GM11168 (cell line): ENCODE results near the gene KCNMB3.
"Not testable (repeated sequence)": the region's sequence is repeated elsewhere in the genome, so short reads cannot be mapped to it uniquely, and the experiment has no call there.

ENCODE experiments used
- in situ Hi-C: fragments of 300-500 bp; cut with MboI; formaldehyde crosslinking; loops from one replicate; pipeline ENCODE4 v1.12.0; 2022; ENCODE audit warnings: low sequenced_read_pairs; ENCODE audit not compliant: unreplicated experiment

Gene KCNMB3, protein sequence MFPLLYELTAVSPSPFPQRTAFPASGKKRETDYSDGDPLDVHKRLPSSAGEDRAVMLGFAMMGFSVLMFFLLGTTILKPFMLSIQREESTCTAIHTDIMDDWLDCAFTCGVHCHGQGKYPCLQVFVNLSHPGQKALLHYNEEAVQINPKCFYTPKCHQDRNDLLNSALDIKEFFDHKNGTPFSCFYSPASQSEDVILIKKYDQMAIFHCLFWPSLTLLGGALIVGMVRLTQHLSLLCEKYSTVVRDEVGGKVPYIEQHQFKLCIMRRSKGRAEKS

GRCh38 chr3:179250803-179251476 is at the start of gene KCNMB3:
Gene KCNMB3, minus strand, starts transcription at chr3:179251114. Its CDS starts 124 bp downstream, at chr3:179250990.
- in situ Hi-C loops: no loop called here

DNA sequence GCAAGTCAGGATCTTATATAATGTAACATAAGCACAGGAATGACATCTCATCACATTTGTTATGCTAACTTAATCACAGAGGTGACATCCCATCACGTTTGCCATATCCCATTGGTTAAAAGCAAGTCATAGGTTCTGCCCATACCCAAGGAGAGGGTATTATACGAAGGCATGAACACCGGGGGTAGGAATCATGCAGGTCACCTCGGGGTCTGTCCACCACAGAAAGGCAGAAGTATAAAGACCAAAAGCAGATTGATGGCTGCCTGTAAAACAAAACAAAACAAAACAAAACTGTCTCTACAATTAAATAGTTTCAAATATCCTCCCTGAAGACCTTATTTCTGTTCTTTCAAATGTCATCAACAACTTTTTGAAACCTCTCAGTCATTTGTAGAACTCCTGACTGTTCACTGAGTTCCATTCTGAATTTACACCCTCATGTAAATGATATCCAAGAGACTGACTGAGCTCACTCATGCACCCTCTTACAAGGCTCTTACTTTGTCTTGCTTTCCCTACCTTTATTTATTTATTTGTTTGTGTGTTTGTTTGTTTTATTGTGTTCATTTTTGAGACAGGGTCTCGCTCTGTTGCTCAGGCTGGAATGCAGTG is 49.2 kb upstream of the KCNMB3 start:
- in situ Hi-C loops: no loop called here

GRCh38 chr3:179299316-179299715 is 48.4 kb upstream of the KCNMB3 start:
- in situ Hi-C loops: no loop called here

- in situ Hi-C loops: no loop called here
These were observed 47.2 kb upstream of the KCNMB3 start for GRCh38 chr3:179297971-179298725.

- in situ Hi-C loops: no loop called here
These were observed 41.5 kb upstream of the KCNMB3 start for GRCh38 chr3:179292450-179292849.

DNA sequence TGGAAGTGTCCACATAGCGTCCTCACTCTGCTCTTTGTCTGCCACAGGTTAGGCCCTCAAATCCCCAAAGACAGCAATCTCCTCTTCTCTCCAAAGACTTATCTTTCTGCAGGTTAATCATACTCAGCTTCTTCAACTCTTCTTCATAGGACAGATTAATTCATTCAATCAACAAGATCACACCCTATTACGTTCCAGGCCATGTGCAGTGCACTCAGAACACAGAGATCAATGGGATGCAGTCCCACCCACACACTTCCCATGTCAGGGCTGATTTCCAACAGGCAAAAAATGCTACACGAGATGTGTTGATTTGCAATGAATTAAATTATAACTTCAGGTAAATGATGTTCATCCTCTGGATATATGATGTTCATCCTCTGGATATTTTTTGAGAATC is 38.4 kb upstream of the KCNMB3 start:
- in situ Hi-C loops: no loop called here

- in situ Hi-C loops: no loop called here
These were observed 37.9 kb upstream of the KCNMB3 start for GRCh38 chr3:179288845-179289244.

- in situ Hi-C loops: no loop called here
These were observed 35.4 kb upstream of the KCNMB3 start for GRCh38 chr3:179286331-179286730.

GRCh38 chr3:179281825-179282224 is 30.9 kb upstream of the KCNMB3 start:
- in situ Hi-C loops: no loop called here

GRCh38 chr3:179279837-179280236 is 28.9 kb upstream of the KCNMB3 start:
- in situ Hi-C loops: no loop called here

DNA sequence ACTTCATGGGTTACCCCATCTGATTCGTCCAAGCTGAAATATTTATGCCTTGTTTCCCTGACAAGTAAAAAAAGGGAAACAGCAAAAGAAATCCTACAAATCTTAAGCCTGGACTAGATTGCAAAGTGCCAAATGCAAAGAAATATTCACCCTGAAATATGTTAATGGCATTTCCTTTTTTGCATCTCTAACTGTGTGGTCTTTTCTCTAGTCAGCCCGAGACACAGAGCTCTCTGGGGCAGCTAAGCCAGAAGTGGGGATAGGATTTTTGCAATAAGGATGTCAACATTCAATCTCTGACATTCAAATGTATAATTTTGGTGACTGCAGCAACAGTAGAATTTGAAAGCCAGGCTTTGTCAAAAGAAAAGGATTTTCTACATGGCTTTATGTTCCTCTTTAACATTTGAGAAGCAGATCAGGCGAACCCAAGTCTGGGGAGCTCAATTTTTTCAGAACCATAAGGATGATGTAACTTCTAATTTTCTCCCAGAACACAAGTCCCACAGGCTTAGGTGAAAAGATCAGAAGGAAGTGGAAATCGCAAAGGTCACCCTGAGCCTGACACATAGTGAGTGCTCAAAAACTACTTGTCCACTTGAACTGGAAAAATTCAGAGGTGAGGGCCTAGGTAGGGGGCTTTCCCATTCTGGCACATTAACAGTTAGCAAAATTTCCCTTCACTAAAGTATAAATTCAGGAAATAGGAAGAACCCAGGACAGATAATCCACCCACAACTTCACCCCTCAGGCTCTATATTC is 28.2 kb upstream of the KCNMB3 start:
- in situ Hi-C loops: no loop called here

GRCh38 chr3:179278151-179278550 is 27.2 kb upstream of the KCNMB3 start:
- in situ Hi-C loops: no loop called here

DNA sequence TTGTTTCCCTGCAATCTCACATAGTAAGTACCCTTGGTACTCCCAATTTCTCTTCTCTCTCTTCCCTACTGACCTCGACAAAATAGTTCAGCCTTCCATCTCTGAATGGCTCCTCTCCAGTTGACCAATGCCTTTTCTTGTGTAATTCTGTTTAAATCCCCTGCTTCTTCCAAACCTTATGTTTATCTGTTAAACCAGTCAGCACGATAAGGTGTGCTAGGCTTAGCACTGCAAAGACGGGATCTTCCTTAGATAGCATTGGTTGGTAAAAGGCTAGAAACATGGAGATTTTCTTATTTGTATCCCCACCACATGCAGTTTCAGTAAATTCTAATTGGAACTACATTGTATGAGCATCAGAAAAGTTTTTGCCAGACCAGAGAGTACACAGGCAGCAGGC is 25.8 kb upstream of the KCNMB3 start:
- in situ Hi-C loops: no loop called here

GRCh38 chr3:179276001-179276400 is 25.1 kb upstream of the KCNMB3 start:
- in situ Hi-C loops: no loop called here

- in situ Hi-C loops: not testable (repeated sequence)
These were observed 23.5 kb upstream of the KCNMB3 start for GRCh38 chr3:179274434-179274833.

- in situ Hi-C loops: no loop called here
These were observed 21.5 kb upstream of the KCNMB3 start for GRCh38 chr3:179272385-179272784.

- in situ Hi-C loops: no loop called here
These were observed 18.3 kb upstream of the KCNMB3 start for GRCh38 chr3:179269152-179269707.

DNA sequence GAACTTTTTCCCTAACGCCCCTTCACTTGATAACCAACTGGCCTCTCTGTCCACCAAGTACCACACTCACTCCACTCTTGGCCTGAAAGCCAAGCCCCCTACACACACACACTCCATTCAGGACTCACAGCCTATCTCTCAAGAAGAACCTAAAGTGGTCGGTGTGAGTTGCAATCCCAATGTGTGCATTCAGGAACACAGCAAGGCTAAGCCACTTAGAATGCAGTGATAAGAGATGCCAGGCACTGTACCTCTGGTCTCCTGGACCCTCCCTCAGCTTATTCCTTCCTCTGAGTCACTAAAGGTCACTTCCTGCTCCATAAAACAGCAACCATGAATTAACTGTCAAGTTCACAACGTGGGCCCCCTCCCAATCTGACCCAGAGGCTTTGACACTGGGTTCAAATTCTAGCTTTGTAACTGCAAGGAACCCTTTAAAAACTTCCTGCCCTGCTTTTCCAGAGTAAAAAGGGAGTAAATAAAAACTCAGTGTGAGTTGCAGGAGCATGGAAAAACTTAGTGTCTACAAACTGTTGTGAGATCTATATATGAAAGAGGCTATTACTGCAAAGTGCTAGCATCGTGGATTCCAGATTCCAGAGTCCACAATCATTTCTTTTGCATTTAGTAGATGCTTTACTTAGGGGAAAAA is 17.6 kb upstream of the KCNMB3 start:
- in situ Hi-C loops: no loop called here

DNA sequence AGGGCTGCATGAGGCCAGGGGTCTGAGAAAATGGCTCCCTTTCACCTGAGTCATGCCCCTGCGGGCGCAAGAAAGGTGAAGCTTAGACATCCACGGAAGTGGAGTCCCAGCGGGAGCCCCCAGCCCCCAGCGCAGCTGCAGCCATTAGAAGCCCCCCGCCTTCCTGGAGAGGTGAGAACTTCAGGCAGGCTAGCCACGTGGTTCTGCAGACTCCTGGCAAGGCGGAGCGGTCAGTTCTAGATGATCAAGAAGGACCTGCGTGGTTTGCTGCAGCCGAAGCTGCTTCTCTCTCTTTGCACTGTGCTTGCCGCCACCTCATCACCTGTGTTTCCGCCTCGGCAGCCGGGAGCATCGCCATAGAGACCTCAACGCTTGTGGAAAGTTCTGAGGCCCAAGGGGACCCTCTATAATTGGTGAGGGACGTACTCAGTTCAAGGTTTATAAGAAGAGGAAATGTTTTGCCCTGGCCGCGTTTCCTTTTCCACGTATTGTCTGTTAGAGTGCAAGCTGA is 15.8 kb upstream of the KCNMB3 start:
- in situ Hi-C loops: no loop called here
